Subcutaneous preadipocyte (primary cell): ENCODE measurements around the gene IFIT1. TPM values are rescaled to one million over a fixed set of nuclear protein-coding genes. Genes with fewer than 3 reads are reported as not detected.

Source experiments
- total RNA-seq: library from RNA; depleted of rRNA; stranded (reverse); fragments of >200 nt; gene quantifications from 2 replicates; pipeline ENCODE4 v1.2.3, GENCODE V29; 2012

IFIT1 gene, protein sequence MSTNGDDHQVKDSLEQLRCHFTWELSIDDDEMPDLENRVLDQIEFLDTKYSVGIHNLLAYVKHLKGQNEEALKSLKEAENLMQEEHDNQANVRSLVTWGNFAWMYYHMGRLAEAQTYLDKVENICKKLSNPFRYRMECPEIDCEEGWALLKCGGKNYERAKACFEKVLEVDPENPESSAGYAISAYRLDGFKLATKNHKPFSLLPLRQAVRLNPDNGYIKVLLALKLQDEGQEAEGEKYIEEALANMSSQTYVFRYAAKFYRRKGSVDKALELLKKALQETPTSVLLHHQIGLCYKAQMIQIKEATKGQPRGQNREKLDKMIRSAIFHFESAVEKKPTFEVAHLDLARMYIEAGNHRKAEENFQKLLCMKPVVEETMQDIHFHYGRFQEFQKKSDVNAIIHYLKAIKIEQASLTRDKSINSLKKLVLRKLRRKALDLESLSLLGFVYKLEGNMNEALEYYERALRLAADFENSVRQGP
- total RNA-seq: 4.3 and 5.5 TPM in 2 replicates

GRCh38 chr10:89391907-89392756, at the start of gene IFIT1:
TSS of gene IFIT1 (plus strand) at chr10:89392623. CDS start at chr10:89392713, 90 bp downstream.

DNA sequence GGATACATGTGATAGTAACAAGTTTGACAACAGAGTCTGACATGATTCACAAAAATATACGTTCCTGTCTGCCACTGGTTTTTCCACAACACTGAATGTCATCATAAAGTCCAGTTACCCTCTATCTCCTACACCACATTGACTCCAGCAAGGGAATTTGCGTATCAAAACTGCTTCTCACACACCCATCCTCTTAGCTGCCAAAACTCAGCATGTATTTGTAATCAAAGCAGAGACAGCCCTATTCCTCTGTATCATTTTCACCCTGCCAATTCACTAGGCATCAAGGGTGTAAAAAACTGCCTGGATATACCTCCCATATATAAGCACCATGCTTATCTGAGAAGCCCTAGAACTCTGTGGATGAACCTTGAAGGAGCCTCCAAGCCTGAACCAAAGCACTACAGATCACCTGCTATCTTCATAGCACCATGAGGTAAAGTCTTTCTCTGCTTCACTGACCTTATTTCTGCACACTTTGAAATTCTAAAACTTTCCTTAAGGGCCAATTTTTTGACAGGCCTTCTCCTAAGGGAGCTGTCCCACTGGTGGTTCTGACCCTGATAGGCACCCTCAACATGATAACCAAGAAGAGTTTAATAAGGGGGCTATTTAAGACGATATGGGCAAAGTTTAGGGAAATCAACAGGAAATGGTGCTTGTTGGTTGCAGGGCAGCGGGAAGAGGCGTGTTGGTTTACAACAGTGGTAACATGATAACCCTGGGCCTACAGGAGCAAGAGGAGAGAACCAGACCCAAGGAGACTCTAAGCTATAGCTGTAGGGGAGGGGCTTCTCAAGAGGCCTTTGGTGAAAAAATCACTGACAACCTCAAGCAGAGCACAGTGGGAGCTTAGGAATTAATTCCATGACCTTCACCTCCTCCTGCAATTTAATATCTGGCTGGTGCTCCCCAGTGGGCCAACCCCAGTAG, 14.5 kb upstream of the IFIT1 start, which contains the start of gene IFIT1B:
Gene IFIT1B, plus strand, starts transcription at position 352 of the 933 bp plus-strand sequence. Its CDS starts 80 bp downstream, at position 432.

DNA sequence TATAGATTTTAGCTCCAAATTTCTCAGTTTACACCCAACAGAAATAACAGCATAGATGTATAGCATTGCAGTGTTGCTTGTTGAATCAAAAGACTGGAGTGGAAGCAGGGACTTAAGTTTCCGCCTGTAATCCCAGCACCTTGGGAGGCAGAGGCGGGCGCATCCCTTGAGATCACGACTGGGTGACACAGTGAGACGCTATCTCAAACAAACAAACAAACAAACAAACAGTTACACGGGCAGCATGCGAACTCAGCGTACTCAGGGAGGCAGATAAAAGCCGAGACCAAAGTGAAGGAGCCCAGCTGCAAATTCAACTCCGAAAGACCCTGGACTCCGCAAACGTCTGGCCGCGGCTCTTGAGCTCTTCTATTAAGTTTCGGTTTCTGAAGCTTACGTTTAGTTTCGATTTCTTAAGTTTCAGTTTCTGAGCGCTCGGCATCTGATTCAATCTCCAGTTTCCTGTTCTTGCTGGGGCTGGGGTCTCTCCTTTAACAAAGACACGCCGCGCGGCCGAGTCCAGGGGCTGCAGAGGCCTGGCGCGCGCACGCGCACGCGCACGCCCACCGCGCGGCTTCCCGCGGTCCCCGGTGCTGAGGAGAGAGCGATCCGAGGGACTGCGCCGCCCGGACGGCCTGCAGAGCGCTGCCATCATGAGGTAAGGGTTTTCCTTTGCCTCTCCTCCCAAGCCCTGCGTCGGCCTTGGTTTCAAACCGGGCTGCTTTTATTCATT, 21.9 kb downstream of the IFIT1 start, which contains the start of gene IFIT5:
Gene IFIT5, plus strand, starts transcription at position 423 of the 733 bp plus-strand sequence. Its CDS starts 231 bp downstream, at position 654.

Other genes starting within 250 kb of the IFIT1 start
- 0.37 and 0.78 TPM in 2 replicates for gene CH25H, start 185.3 kb upstream of the IFIT1 start, total RNA-seq
- 68.4 and 89.7 TPM in 2 replicates for gene LIPA, start 140.8 kb upstream of the IFIT1 start, total RNA-seq
- gene IFIT2, start 90.6 kb upstream of the IFIT1 start, total RNA-seq: 3.1 and 3.7 TPM in 2 replicates
- gene IFIT3, start 64.6 kb upstream of the IFIT1 start, total RNA-seq: 15.8 and 16.4 TPM in 2 replicates
- not detected in 2 replicates for gene IFIT1B, start 14.6 kb upstream of the IFIT1 start, total RNA-seq
- 19.1 and 21.1 TPM in 2 replicates for gene IFIT5, start 21.9 kb downstream of the IFIT1 start, total RNA-seq
- under 0.01 and 0.20 TPM in 2 replicates for gene SLC16A12, start 143.0 kb downstream of the IFIT1 start, total RNA-seq